T-helper 2 cell treated with Interferon-gamma antibody and Interleukin-4, amounts not matched to agents 5 μg/mL and 100 μg/mL, for 36 hours (primary cell): Measurements from ENCODE around the gene PHF1.

Source experiments
- DNase-seq: peaks from one replicate; pipeline ENCODE4 v3.0.0; 2021; ENCODE audit warnings: low spot score
- H3K27ac Mint-ChIP-seq: one replicate; pipeline ENCODE4 v1.8.0; 2021; ENCODE audit warnings: mild to moderate bottlenecking, mixed read lengths
- H3K27me3 Mint-ChIP-seq: one replicate; pipeline ENCODE4 v1.8.0; 2021; ENCODE audit warnings: low read depth, mixed read lengths
- H3K36me3 Mint-ChIP-seq: one replicate; pipeline ENCODE4 v1.8.0; 2021; ENCODE audit warnings: low read depth, mixed read lengths
- H3K4me1 Mint-ChIP-seq: one replicate; pipeline ENCODE4 v1.8.0; 2021; ENCODE audit warnings: low read depth, mixed read lengths
- H3K4me3 Mint-ChIP-seq: one replicate; pipeline ENCODE4 v1.8.0; 2022; ENCODE audit warnings: mild to moderate bottlenecking, moderate library complexity, mixed read lengths
- H3K9me3 Mint-ChIP-seq: one replicate; pipeline ENCODE4 v1.8.0; 2021; ENCODE audit warnings: mixed read lengths

PHF1 gene

GRCh38 chr6:33417903-33418689 lies 7.3 kb downstream of the PHF1 start, which contains the start of gene CUTA:
TSS of gene CUTA (minus strand) at chr6:33418107. CDS start at chr6:33418000, 107 bp downstream.
- no peaks in the 10 kb centered on the region for H3K9me3 Mint-ChIP-seq
- H3K4me1 Mint-ChIP-seq: peaks cover 67% of the 10 kb centered on the region
- H3K36me3 Mint-ChIP-seq: peaks cover 31% of the 10 kb centered on the region
- H3K27ac Mint-ChIP-seq: peak within 1 kb of the TSS; percentile 99
- DNase-seq: peak; percentile 99
- peak within 1 kb of the TSS; percentile 94 for H3K4me3 Mint-ChIP-seq
- H3K27me3 Mint-ChIP-seq: peaks cover 2% of the 10 kb centered on the region

DNA sequence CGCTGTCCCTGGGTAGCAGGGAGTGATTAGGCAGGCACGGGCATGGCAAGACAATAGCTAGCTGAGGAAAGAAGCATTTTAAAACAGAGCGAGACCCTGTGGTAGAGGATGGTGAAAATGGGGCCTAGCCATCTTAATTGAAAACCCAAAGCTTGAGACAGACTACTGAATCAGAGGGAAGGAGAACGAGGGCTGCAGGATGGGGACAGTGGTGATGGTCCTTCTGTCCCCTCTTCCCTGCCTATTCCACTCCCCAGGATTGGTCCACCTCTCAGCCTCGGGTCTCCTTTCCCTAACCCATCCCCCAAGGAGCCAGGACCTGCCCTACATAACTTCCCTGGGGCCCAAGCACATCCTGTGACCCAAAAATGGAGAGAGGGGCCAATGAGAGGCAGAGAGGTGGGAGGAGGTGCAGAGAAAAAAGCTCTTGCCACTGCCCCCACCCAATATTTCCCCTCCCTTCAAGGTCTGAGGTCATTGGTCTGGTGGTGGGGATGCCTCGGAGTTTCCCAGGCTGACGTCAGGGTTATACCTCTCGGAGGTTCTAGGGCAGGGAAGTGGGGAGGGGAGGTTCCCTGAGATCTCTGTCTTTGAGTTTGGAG lies 8.0 kb downstream of the PHF1 start:
- DNase-seq: peak; percentile 79
- peak overlapping the region; percentile 99 for H3K27ac Mint-ChIP-seq
- peaks cover 69% of the 10 kb centered on the region for H3K4me1 Mint-ChIP-seq
- H3K36me3 Mint-ChIP-seq: peaks cover 35% of the 10 kb centered on the region
- peaks cover 2% of the 10 kb centered on the region for H3K27me3 Mint-ChIP-seq
- H3K4me3 Mint-ChIP-seq: peak overlapping the region; percentile 94
- H3K9me3 Mint-ChIP-seq: no peaks in the 10 kb centered on the region

- peak; percentile 24 for DNase-seq
- peak within 1 kb of the TSS; percentile 99 for H3K27ac Mint-ChIP-seq
- no peaks in the 10 kb centered on the region for H3K9me3 Mint-ChIP-seq
These were observed 9.0 kb downstream of the PHF1 start, which contains the start of gene SYNGAP1 for GRCh38 chr6:33419580-33420490. TSS of gene SYNGAP1 (plus strand) at chr6:33420065. CDS start at chr6:33420265, 200 bp downstream.

GRCh38 chr6:33420491-33421343 lies 9.9 kb downstream of the PHF1 start:
- no peak for DNase-seq
- peaks cover 2% of the 10 kb centered on the region for H3K27me3 Mint-ChIP-seq
- peaks cover 74% of the 10 kb centered on the region for H3K4me1 Mint-ChIP-seq
- peaks cover 32% of the 10 kb centered on the region for H3K36me3 Mint-ChIP-seq
- H3K4me3 Mint-ChIP-seq: peak overlapping the region; percentile 80
- peak overlapping the region; percentile 78 for H3K27ac Mint-ChIP-seq
- H3K9me3 Mint-ChIP-seq: no peaks in the 10 kb centered on the region

More at GRCh38 chr6:33419580-33420490, 9.0 kb downstream of the PHF1 start, which contains the start of gene SYNGAP1:
- Mint-ChIP-seq H3K27me3 (peaks cover 2% of the 10 kb centered on the region), H3K4me1 (peaks cover 73% of the 10 kb centered on the region), H3K36me3 (peaks cover 34% of the 10 kb centered on the region), H3K4me3 (peak within 1 kb of the TSS; percentile 94)

DNA sequence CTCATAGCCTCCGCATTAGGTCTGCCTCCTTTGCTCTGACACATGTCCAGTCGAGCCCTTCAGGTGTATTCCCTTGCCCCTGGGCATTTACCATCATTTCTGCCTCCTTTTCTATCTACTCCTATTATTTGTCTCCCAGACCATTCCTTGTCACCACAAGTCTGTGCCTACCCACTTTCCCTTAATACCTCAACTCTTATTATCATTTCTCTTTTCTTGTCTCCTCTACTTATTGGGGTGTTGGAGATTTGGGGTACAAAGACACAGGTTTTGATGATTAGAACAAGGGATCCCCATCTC lies 10.5 kb downstream of the PHF1 start:
- Mint-ChIP-seq H3K9me3 (no peaks in the 10 kb centered on the region), H3K27me3 (peaks cover 2% of the 10 kb centered on the region), H3K27ac (peak overlapping the region; percentile 78), H3K4me1 (peaks cover 74% of the 10 kb centered on the region), H3K4me3 (peak overlapping the region; percentile 80), H3K36me3 (peaks cover 28% of the 10 kb centered on the region)
- DNase-seq: no peak

GRCh38 chr6:33423777-33424176 lies 13.0 kb downstream of the PHF1 start:
- H3K27ac Mint-ChIP-seq: peak overlapping the region; percentile 96
- H3K4me1 Mint-ChIP-seq: peaks cover 68% of the 10 kb centered on the region
- no peak for DNase-seq
- peaks cover 23% of the 10 kb centered on the region for H3K36me3 Mint-ChIP-seq
- H3K4me3 Mint-ChIP-seq: peak overlapping the region; percentile 96
- H3K9me3 Mint-ChIP-seq: no peaks in the 10 kb centered on the region
- peaks cover 2% of the 10 kb centered on the region for H3K27me3 Mint-ChIP-seq

- peaks cover 2% of the 10 kb centered on the region for H3K27me3 Mint-ChIP-seq
- H3K36me3 Mint-ChIP-seq: peaks cover 23% of the 10 kb centered on the region
- H3K4me1 Mint-ChIP-seq: peaks cover 69% of the 10 kb centered on the region
- H3K27ac Mint-ChIP-seq: peak overlapping the region; percentile 96
- H3K4me3 Mint-ChIP-seq: peak overlapping the region; percentile 96
- no peak for DNase-seq
- H3K9me3 Mint-ChIP-seq: no peaks in the 10 kb centered on the region
These were observed 14.2 kb downstream of the PHF1 start for GRCh38 chr6:33424855-33425667.

- H3K36me3 Mint-ChIP-seq: peaks cover 23% of the 10 kb centered on the region
- peak; percentile 79 for DNase-seq
- H3K9me3 Mint-ChIP-seq: no peaks in the 10 kb centered on the region
- peak overlapping the region; percentile 96 for H3K27ac Mint-ChIP-seq
- peaks cover 2% of the 10 kb centered on the region for H3K27me3 Mint-ChIP-seq
- H3K4me1 Mint-ChIP-seq: peaks cover 75% of the 10 kb centered on the region
- peak overlapping the region; percentile 96 for H3K4me3 Mint-ChIP-seq
These were observed 15.1 kb downstream of the PHF1 start for GRCh38 chr6:33425668-33426577.

- peak overlapping the region; percentile 96 for H3K4me3 Mint-ChIP-seq
- H3K36me3 Mint-ChIP-seq: peaks cover 23% of the 10 kb centered on the region
- DNase-seq: peak; percentile 25
These were observed 16.0 kb downstream of the PHF1 start for GRCh38 chr6:33426590-33427511.

DNA sequence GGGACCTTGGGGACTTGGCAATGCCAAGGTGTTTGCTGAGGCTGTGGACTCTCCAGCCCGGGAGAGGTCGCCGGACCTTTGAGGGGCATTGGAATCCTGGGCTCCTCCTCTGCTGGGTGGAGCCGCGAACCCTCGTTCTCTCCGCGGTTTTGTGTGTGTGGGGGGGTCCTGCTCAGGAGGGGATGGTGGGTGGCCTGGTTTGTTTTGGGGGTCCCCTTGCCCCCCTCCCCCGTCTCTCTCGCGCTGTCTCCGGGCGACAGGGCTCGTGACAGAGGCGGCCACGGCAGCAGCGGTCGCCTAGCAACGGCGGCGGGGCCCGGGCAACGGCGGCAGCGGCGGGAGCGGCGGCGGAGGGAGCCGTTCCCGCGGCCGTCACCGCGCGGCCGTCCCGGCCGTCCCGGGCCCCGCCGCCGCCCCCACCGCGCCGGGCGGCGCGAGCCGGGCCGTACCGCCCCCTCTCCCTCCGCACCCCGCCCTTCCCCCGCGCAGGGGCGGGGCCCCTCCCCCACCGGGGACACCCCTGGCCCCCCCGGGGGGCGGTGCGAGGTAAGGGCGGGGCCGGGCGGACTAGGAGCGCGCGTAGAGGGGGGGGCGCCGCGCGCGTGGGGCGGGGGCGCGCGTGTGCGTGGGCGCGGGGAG lies 16.9 kb downstream of the PHF1 start:
- peaks cover 71% of the 10 kb centered on the region for H3K4me1 Mint-ChIP-seq
- H3K4me3 Mint-ChIP-seq: peak overlapping the region; percentile 96
- DNase-seq: peak; percentile 46
- H3K27me3 Mint-ChIP-seq: no peaks in the 10 kb centered on the region
- H3K36me3 Mint-ChIP-seq: peaks cover 25% of the 10 kb centered on the region
- peak overlapping the region; percentile 96 for H3K27ac Mint-ChIP-seq
- H3K9me3 Mint-ChIP-seq: no peaks in the 10 kb centered on the region

More at GRCh38 chr6:33426590-33427511, 16.0 kb downstream of the PHF1 start:
- Mint-ChIP-seq H3K4me1 (peaks cover 70% of the 10 kb centered on the region), H3K27me3 (no peaks in the 10 kb centered on the region), H3K9me3 (no peaks in the 10 kb centered on the region), H3K27ac (peak overlapping the region; percentile 96)
